Stimulated activated CD8-positive, alpha-beta memory T cell treated with anti-CD3 and anti-CD28 coated beads, Interleukin-15, amount 100 ng/mL, for 1 hour (primary cell): ENCODE measurements around the gene NT5C2.

Source experiments
- DNase-seq: peaks from one replicate; pipeline ENCODE4 v3.0.0-alpha.2; 2020; ENCODE audit warnings: low read depth

Gene NT5C2

DNA sequence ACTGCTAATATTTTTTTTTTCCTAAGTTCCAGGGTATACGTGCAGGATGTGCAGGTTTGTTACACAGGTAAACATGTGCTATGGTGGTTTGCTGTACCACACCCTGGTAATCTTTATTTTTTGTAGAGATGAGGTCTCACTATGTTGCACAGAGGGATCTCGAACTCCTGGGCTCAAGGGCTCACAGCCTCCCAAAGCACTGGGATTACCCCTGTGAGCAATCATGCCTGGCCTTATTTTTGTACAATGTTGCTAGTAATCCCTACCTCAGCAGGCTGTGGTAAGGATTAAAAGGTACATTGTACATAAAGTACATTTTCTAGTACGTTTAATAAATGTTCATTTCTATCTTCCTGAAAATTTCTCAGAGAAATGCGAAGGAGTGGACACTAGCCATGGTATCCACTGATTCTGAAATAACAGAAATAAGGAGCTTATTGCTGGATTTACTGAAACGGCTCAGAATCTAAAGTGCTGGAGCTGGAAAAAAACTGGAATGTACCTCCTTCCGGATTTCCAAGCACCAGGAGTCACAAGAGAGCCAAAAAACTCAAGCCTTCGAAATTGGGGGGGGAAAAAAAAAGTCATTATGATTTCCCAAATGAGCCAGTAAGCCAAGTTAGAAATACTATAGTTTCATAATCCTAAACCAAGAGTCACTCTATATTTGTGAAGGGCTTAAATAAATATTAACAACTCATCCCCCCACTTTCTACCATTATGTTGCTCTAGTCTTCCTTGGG, 69.6 kb downstream of the NT5C2 start:
- DNase-seq = no peak

DNA sequence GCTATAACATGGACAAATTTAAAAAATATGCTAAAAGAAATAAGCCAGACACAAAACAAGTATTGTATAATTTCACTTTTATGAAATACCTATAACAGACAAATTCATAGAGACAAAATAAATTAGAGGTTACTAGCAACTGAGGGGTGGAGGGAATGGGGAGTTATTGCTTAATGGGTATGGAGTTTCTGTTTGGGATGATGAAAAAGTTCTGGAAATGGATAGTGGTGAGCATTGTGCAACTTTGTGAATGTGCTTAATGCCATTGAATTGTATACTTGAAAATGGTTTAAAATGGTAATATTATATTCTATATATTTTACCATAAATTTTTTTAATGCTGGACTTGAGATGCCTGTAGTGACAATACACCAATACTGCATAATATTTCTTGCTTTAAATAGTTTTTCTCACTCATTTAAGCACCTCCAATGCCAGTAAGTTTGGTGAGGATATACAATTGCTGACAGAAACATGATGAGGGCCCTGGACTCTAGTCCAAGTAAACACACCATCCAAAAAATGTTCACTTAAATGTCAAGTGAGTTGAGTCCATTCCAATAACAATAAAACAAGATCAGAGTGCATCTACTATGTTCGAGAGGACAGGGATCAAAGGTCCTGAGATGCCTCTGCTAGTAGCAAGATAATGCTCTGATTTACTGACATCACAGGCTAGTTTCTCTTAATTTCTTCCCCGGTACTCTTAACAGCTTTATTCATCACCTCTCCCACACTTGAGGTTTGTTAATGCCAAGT, 71.9 kb downstream of the NT5C2 start:
- DNase-seq = no peak

DNA sequence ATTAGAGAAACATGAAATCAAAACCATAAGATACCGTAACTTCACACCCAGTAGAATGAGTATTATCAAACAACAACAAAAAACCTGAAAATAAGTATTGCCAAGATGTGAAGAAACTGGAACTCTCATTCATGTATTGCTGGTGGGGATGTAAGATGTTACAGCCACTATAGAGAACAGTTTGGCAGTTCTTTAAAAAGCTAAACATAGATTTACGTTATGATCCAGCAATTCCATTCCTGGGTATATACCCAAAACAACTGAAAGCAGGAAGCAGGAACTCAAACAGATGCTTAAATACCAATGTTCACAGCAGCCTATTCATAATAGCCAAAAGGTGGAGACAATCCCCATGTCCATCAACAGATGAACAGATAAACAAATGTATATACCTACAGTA, 72.5 kb downstream of the NT5C2 start:
- DNase-seq = no peak

DNA sequence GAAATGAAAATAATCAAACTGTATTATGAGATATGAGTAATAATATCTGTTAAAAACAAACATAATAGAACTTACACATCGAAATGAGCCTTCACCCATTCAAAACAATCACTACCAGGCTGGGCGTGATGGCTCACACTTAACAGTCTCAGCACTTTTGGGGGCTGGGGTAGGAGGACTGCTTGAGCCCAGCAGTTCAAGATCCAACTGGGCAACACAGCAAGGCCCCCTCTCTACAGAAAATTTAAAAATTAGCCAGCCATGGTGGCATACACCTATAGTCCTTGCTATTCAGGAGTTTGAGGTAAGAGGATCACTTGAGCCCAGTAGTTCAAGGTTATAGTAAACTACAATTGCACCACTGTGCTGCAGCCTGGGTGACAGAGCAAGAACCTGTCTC, 75.8 kb downstream of the NT5C2 start:
- DNase-seq = no peak

DNA sequence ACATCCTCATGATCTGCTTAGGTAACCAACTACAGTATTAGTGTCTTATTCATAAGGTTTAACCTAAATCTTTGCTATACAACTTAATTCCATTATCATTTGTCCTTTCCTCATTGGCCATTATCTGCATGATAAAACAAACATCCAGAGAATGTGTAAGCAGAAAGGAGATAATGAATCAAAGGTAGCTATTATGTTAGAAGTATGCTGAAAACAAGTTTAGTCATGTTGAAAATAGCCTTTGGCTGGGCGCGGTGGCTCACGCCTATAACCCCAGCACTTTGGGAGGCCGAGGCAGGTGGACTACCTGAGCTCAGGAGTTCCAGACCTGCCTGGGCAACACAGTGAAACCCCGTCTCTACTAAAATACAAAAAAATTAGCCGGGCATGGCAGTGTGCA, 78.2 kb downstream of the NT5C2 start:
- no peak for DNase-seq

DNA sequence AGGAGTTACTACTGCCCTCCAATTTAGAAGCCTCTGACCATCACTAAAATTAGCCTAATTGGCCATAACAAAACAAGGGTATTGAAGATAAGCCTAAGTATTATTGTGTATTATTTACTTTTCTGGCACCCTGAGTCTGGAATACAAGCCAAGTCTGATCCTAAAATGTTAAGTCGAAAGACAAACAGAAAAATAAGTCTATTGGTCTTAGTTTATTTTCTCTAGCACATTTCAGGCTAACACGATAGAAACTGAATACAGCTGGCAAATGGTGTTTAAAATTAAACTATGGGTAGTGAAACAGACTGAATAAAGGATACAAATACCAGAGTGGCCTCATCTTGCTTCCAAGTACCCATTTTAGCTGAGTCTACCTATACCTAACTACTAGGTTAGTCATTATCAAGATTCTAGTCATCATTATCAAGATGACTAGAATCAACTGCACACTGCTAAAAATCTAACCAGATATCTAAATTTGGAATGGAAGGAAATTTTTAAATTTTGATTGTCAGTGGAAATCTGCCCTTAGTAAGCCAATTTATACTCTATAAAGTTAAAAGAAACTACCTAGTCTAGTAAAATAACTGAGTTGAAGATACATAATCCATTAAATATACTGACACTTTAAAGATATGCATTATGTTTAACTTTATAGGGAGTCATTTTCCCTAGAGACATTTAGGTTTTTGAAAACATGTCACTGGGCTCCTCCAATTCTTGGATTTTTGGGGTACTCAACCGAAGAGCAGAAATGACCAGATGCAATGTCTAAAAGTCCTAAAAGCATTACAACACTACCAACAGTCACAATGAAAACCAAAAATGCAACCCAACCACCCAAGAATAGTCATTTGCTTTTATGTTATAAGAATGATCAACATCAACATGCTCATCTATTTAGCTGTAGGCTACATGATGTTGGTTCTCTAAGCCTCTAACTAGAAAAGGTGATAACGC, 80.9 kb downstream of the NT5C2 start:
- no peak for DNase-seq

DNA sequence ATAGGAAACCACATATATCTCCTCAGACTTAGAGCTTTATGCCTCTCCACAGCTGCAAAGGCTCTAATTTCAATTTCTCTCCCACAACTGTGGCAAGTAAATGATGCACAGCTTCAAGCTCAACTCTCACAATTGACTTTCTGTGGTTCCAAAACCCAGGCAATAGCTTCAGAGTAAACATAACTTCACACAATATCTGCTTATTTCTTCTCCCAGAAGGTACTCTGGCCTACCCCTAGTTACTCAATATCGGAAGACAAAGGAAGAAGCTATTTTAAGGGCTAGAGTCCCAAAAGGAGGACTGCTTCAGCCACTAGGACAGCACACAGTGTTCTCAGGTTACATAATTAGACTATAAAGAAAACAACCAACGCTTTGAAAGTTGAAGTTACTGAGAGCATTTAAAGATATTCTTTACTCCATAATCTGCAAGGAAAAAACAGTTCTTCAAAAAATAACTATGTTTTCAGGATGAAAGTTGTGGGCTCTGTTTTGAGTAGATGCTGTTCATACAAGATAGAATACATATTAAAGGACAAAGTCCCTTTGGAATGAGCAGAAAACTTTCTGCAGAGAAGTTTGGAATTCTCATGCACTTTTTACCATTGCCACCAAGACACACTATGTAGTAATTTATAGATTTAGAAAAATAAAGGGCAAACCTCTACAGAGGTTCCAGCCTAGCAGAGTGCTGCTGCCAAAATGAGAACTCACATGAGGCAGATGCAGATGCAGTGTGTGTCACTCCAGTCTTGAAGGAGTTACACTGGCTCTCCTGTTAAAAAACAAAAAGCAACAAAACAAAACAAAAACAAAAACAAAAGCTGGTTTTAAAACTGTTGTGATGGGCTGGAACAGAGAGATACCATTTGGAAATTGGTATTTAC, 81.8 kb downstream of the NT5C2 start:
- DNase-seq = no peak

DNA sequence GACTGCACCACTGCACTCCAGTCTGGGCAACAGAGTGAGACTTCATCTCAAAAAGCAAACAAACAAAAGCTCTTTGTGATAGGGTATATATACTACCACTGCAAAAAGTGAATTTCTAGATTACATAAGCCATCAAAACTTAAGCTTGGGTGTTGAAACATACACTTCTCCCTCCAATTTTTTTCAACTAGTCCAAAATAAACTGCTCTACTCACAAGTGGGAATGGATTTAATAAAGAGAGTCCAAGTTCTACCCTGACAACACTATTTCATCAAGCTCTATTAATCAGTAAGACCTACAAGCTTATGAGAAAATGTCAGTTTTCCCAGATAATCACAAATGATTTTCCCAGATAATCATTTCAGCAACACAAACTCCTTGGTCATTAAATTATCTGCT, 82.7 kb downstream of the NT5C2 start:
- no peak for DNase-seq

DNA sequence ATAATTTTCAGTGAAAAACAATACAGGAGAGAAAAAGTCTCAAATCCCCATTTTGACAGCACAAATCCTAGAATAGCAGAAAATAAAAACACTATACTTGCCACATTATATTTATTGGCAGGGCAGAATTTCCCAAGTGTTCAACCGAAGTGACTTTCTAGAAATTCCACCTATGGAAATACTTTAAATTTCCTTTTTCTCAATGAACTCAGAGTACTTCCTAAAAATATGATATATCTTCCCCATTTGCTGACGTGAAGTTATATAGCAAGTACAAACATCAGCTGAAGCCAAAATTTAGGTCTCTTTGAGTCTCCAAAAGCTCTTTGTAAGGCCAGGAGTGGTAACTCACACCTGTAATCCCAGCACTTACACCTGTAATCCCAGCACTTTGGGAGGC, 83.3 kb downstream of the NT5C2 start:
- no peak for DNase-seq

DNA sequence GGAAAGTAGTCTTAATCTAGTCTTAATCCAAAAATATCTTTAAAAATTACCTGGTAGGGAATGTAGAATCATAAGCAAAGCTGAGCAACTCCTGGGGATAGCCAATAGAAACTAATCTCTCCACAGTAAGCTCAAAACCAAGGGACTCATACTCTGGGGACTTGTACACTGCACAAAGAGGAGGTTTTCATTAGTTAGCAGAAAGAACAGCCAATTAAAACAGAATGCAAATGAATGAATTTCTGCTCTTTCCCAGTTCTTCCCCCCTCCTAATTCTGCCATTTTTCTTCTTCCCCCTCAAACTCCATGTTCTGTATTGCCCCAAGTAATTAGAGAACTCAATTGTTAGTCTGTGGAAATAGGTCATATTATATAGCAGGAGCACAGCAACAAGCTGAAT, 86.5 kb downstream of the NT5C2 start:
- DNase-seq = no peak

DNA sequence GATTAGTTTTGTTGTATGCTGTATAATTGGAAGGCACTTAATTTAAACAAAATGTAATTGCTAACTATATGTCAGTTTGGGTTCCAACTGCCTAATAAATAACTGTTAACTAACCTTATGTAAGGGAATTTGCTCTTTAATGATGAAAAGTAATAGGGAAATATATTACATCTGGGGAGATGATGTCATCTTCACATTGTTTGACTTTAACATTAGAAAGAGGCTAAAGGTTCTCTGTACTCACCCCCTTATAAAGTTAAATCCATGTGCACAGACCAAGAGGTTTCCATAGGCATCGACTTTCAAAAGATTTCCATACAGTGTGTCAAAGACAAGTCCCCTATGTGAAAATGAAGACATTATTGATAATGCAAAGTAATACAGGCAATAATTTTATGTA, 87.6 kb downstream of the NT5C2 start:
- no peak for DNase-seq

DNA sequence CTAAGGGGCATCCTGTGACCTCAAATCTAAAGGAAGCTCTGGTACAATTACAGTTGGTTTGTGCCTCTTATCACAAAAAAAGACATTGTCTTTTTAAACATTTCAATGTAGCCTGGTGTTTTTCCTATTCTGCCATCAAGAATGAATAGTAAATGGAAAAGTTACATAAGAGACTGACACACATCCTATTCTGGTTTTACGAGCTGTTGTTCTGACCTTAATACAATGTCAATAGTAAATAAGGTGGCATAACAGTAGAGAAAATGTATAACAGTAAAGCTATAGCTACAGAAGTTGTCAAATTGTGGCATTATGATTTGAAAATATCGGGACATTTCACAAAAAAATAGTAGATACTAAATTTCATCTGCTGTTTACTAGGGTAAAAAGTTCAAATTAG, 88.4 kb downstream of the NT5C2 start:
- no peak for DNase-seq

DNA sequence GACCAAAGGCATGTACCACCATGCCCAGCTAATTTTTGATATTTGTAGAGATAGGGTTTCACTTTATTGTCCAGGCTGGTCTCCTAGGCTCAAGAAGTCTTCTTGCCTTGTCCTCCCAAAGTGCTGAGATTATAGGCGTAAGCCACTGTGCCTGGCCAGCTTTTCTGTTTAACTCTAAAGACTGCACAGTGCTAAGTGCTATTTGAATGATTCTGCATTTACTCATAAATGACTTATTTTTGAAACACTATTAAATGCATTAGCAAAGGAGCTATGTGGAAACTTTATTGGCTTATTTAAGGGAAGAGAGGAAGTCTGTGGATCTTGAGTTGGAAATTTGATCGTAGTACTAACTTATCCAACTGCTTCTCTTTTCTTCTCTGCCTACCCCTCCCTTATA, 89.1 kb downstream of the NT5C2 start:
- DNase-seq = no peak

DNA sequence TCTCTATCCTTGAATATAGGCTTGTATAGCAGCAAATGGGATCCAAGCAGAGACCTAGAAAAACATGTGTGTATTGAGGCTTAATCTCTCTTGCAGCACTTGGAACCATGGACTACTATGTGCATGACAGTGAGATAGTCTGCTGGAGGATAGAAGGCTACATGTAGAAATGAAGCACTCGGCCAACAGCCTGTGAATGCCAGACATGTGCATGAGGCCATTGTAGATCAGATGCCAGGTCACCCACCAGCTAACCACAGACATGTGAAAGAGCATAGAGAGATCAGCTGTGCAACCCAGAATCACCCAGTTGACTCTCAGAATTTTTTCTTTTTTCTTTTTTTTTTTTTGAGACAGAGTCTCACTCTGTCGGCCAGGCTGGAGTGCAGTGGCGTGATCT, 90.9 kb downstream of the NT5C2 start:
- no peak for DNase-seq

DNA sequence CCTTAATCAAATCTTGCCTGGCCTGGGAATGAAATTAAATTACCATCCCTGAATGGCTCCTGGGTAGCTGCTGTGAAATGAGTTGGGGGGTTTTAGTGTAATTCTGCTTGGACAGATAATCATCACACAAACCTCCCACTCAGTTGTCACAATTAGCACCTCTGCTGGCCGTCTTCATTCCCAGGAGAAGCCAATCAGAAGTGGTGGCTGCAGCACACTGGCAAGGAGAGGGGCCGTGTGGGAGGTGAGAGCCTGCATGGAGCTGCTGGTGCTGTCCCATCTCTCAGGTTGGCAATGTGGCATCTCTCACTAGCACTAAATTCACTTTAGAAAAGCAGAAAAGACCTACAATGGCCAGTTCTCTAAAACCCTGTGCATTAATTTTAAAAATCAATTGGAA, 92.5 kb downstream of the NT5C2 start:
- no peak for DNase-seq

DNA sequence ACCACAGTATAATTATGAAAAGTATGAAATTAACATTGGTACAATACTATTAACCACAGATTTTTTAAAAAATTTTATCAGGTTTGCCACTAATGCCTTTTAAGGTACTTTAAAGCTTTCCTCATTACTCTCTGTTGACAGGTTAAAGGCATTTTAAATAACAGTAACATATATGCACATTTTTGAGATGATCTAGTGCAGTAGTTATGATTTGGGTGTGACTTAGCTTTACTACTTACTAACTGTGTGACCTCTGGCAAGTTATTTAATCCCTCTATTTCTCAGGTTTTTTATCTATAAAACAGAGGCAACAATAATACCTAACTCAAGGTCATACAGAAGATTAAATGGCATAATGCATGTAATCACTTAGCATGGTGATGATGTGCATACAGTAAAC, 94.8 kb downstream of the NT5C2 start:
- DNase-seq = no peak

DNA sequence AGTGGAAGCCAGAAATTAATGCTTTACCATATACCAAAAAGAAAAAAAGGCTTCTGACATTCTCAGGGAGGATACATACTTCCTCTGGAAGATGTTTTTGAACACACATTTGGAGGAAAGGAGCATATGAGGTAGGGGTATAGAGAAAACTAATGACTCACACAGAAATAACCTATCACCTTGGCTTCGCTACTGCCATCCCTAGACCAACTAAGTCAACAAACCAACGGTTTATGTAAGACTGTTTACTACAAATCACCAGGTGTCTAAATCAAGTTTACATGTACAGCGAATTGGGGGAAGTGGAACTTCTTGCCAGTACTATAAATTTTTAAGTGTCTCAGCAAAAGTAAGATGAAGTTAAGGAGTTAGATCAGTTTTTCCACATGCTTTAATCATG, 96.9 kb downstream of the NT5C2 start:
- no peak for DNase-seq

DNA sequence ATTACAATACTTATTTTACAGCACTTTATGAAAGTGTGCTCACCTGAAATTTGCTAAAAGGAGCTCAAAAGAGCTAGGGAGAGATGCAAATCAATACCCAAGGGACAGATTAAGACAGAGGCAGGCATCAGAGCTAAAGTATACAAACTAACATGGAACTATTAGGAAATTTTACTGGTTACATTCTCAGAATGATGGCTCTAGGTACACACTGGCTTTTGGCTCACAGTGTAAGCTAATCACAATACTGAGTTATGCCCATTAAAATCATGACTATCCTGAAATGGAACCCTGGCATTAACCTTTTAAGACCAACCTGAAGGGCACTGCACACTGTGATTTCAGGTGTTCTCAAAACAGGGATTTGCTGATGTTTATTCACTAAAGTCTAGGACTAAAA, 98.1 kb downstream of the NT5C2 start:
- no peak for DNase-seq

DNA sequence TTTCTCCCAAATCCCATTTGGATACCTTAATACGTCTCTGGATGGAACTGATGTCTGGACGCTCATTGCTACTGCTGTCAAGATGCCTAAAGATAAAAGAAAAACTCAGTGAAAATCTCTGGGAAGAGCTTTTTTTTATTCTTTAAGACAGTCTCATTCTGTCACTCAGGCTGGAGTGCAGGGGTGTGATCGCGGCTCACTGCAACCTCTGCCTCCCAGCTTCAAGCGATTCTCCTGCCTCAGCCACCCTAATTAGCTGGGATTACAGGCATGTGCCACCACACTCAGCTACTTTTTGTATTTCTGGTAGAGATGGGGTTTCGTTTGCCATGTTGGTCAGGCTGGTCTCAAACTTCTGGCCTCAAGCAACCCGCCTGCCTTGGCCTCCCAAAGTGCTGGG, 102.2 kb downstream of the NT5C2 start:
- DNase-seq = no peak

DNA sequence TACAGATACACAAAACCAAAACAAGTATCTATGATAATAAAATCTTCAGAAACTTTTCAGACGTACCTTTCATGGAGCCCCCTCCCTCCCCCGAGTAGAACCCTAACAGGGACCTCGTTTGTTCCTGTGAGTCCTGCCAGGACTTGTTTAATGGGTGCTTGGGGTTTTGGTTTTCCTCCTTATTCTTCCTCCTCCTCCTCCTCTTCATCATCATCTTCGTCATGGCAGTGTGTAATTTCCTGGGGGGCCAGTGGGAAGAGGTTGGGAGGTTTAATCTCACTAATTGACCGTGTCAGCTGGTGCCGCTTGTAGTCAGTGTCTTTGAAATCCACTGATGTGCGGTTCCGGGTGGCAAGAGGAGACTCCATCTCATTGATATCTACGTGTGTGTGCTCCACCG, 103.6 kb downstream of the NT5C2 start:
- DNase-seq = no peak

DNA sequence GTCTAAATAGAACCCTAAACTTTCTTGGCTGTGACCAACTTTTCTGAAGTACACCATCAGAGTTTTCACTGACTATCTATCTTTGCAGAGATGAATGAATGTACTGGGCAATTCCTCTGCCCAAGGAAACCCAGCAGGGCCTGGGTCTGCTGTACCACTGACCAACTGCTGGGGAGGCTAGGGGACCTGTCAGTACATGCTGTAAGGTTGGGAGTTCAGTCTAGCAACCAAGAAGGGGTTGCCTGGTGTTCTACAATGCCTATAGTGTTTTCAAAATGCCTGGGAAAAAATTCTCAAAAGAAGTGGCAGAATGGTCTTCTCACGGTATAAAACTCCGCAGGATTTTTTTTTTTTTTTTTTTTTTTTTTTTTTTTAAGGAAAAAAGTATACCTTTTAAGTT, 106.3 kb downstream of the NT5C2 start:
- no peak for DNase-seq

DNA sequence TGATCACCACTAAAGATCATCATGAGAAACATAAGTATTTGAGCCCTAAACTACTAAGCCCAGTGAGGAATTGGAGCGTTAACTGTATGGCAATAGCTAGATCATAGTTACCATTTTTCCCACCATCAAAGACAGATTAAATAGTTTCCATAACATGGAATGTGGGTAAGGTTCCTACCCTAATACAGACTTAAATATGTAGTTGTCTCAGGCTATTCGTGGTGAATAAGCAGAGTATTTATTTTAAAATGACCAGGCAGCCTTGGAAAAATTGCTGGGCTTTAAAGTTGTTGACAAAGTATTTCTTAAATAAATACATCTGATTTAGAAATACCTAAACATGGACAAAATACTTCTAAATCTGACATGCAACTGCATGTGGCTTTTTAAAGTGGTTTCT, 106.8 kb downstream of the NT5C2 start:
- DNase-seq = no peak
